ENCODE measurements around the gene NBPF9. TPM values are rescaled to one million over a fixed set of nuclear protein-coding genes. Genes with fewer than 3 reads are reported as not detected.
"Not testable (repeated sequence)": the region's sequence is repeated elsewhere in the genome, so short reads cannot be mapped to it uniquely, and the experiment has no call there.

Gene NBPF9
- total and polyA plus RNA-seq, 4 donors, result 4.5 to 27.3 (median 10.7) TPM

DNA sequence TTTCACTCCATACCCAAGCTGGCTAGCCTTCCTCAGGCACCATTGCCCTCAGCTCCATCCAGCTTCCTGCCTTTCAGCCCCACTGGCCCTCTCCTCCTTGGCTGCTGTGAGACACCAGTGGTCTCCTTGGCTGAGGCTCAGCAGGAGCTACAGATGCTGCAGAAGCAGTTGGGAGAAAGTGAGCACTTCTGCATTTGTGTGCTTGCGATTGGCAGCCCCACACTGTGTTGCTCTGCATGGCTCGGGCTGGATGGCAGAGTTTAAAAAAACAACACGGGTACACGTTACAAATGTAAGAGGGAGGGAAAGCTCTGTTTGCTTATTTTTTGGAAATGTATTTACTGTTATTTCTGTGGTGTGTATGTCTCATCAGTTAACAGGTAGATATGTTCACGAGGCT lies 90.8 kb downstream of the NBPF9 start:
- WGBS, result 93% methylated on average over 1 of the region's 5 CpGs
- not testable (repeated sequence) for H3K9me3 ChIP-seq (ENCODE audit: control insufficient read depth in 4 of 4, low read length in 3 of 4); H3K9ac ChIP-seq (ENCODE audit: low read depth in 1 of 2, low read length in 2 of 2); H3K36me3 ChIP-seq (ENCODE audit: control insufficient read depth in 4 of 4, insufficient read depth in 3 of 4, low read depth in 1 of 4, low read length in 3 of 4); H3K27me3 ChIP-seq (ENCODE audit: control insufficient read depth in 4 of 4, insufficient read depth in 4 of 4, low read length in 3 of 4); H3K27ac ChIP-seq (ENCODE audit: low read depth in 1 of 2, low read length in 2 of 2); H3K4me1 ChIP-seq (ENCODE audit: control insufficient read depth in 4 of 4, insufficient read depth in 4 of 4, low read length in 3 of 4); H3K4me3 ChIP-seq (ENCODE audit: low read depth in 1 of 3, low read length in 3 of 3); DNase-seq (ENCODE audit: low spot score)

DNA sequence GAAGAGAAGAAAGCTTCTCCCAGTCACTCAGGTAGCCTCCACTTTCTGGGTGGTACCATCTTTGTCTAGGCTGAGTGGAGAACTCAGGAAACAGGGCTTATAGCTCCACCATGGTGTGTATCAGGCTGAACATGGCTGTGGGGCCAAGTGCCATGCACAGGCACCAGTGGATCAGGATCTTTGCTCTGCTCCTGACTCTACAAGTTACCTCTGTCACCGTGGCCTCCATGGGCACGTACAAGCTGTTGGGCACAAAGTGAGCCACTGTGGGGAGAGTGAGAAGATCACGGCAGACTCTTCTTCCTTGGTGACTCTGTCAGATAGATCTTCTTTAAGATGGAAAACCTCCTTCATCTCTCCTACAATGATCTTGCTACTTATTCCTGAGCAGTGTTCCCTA lies 93.6 kb downstream of the NBPF9 start:
- not testable (repeated sequence) for DNase-seq (ENCODE audit: low spot score); H3K4me3 ChIP-seq (ENCODE audit: low read depth in 1 of 3, low read length in 3 of 3); H3K27me3 ChIP-seq (ENCODE audit: control insufficient read depth in 4 of 4, insufficient read depth in 4 of 4, low read length in 3 of 4); H3K27ac ChIP-seq (ENCODE audit: low read depth in 1 of 2, low read length in 2 of 2); H3K9me3 ChIP-seq (ENCODE audit: control insufficient read depth in 4 of 4, low read length in 3 of 4); H3K4me1 ChIP-seq (ENCODE audit: control insufficient read depth in 4 of 4, insufficient read depth in 4 of 4, low read length in 3 of 4); H3K9ac ChIP-seq (ENCODE audit: low read depth in 1 of 2, low read length in 2 of 2); H3K36me3 ChIP-seq (ENCODE audit: control insufficient read depth in 4 of 4, insufficient read depth in 3 of 4, low read depth in 1 of 4, low read length in 3 of 4)
- WGBS, result 96% methylated on average over 3 of the region's 3 CpGs

DNA sequence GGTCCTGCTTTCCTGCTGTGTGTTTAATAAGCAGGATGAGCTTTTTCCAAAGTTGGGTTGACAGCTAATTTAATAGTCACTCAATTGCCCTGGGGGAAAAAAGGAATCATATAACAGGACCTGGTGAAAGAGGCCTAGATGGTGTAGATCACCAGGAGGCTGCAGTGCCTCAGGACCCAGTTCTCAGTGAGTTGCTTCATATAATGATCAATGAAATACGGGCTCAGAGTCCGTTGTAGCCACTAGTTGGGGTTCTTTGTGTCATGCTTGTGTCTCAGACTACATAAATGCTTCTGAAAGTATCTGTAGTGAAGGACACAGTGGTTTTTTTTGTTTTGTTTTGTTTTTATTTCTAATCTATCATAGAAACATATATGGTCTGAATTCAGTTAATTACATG lies 94.6 kb downstream of the NBPF9 start:
- not testable (repeated sequence) for DNase-seq (ENCODE audit: low spot score); H3K27ac ChIP-seq (ENCODE audit: low read depth in 1 of 2, low read length in 2 of 2); H3K4me1 ChIP-seq (ENCODE audit: control insufficient read depth in 4 of 4, insufficient read depth in 4 of 4, low read length in 3 of 4); H3K9ac ChIP-seq (ENCODE audit: low read depth in 1 of 2, low read length in 2 of 2); H3K4me3 ChIP-seq (ENCODE audit: low read depth in 1 of 3, low read length in 3 of 3); H3K9me3 ChIP-seq (ENCODE audit: control insufficient read depth in 4 of 4, low read length in 3 of 4); H3K36me3 ChIP-seq (ENCODE audit: control insufficient read depth in 4 of 4, insufficient read depth in 3 of 4, low read depth in 1 of 4, low read length in 3 of 4); H3K27me3 ChIP-seq (ENCODE audit: control insufficient read depth in 4 of 4, insufficient read depth in 4 of 4, low read length in 3 of 4)
- peak; percentile 17 to 18 for TF ChIP-seq HNF4A (conservative IDR thresholded peaks at IDR 0.05)
- WGBS, result 49% methylated on average over 2 of the region's 2 CpGs

DNA sequence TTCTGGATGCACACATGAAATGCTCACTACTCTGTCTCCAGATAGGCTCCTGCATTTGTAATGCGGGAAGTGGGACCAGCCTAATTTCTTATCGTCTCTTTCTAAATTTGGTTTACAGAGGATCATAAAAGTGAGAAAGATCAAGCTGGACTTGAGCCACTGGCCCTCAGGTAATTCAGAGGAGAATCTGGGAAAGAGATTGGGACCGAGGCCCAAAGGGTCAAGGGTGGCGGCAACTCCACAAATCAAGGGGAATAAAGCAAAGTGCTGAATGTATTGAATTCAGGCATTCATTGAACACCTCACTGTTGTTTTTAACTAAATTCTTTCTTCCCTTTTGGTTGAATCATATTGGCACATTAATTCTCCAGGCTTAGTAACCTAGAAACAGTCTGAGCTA lies 95.0 kb downstream of the NBPF9 start:
- H3K27me3 ChIP-seq (ENCODE audit: control insufficient read depth in 4 of 4, insufficient read depth in 4 of 4, low read length in 3 of 4); H3K36me3 ChIP-seq (ENCODE audit: control insufficient read depth in 4 of 4, insufficient read depth in 3 of 4, low read depth in 1 of 4, low read length in 3 of 4); H3K9me3 ChIP-seq (ENCODE audit: control insufficient read depth in 4 of 4, low read length in 3 of 4); H3K9ac ChIP-seq (ENCODE audit: low read depth in 1 of 2, low read length in 2 of 2); DNase-seq (ENCODE audit: low spot score); H3K4me1 ChIP-seq (ENCODE audit: control insufficient read depth in 4 of 4, insufficient read depth in 4 of 4, low read length in 3 of 4); H3K27ac ChIP-seq (ENCODE audit: low read depth in 1 of 2, low read length in 2 of 2); H3K4me3 ChIP-seq (ENCODE audit: low read depth in 1 of 3, low read length in 3 of 3): not testable (repeated sequence)
- no CpG with 5 or more reads among the region's 4 CpGs for WGBS
